ENCODE measurements around the gene TP73.

TP73 gene

DNA sequence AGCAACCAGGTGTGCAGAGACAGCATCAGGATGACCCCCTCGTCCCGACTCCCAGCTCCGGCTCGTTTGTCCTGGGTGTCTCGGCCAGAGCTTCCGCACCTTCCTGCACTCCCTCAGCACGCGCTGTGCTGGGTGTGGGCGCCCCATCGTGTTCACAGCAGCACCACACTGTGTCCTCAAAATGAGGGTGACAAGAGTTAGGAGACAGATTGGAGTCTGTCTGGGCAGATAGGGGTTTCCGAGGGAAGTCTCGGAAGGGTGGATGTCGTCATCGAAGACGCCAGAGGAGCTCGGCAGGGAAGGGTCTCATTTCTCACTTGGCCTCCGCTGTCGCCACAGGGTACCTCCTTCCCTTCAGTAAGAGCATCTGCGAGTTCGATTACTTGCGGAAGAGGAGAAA lies 104.1 kb downstream of the TP73 start:
- in situ Hi-C loops (cut with HindIII; ENCODE audit: low sequenced_read_pairs): no loop called here

GRCh38 chr1:3759164-3759563 lies 106.8 kb downstream of the TP73 start:
- in situ Hi-C loops (cut with HindIII; ENCODE audit: low sequenced_read_pairs): no loop called here

- in situ Hi-C loops (cut with HindIII; ENCODE audit: low sequenced_read_pairs): no loop called here
Measured at GRCh38 chr1:3759796-3760195, 107.5 kb downstream of the TP73 start.

- in situ Hi-C loops (cut with HindIII; ENCODE audit: low sequenced_read_pairs): no loop called here
Measured at GRCh38 chr1:3761296-3762010, 109.1 kb downstream of the TP73 start.

GRCh38 chr1:3762151-3762872 lies 110.0 kb downstream of the TP73 start:
- in situ Hi-C loops (cut with HindIII; ENCODE audit: low sequenced_read_pairs): no loop called here

DNA sequence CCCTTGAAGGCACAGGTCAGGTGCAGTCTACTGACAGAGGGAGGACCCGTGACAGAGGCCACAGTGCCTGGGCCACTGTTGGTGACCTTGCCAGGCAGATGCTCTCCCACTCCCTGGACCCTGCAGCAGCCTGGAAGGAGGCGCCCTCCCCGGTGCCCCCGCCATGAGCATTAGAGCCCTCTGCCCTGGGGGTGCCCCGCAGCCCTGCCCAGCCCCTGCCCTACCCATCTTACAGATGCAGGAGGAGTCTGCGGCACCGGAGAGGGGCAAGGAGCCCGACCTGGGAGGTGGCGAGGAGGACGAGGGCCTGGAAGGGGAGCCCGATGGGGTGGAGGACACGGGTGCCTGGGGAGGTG lies 110.5 kb downstream of the TP73 start:
- in situ Hi-C loops (cut with HindIII; ENCODE audit: low sequenced_read_pairs): no loop called here

GRCh38 chr1:3763351-3764125 lies 111.2 kb downstream of the TP73 start:
- in situ Hi-C loops (cut with HindIII; ENCODE audit: low sequenced_read_pairs): no loop called here

DNA sequence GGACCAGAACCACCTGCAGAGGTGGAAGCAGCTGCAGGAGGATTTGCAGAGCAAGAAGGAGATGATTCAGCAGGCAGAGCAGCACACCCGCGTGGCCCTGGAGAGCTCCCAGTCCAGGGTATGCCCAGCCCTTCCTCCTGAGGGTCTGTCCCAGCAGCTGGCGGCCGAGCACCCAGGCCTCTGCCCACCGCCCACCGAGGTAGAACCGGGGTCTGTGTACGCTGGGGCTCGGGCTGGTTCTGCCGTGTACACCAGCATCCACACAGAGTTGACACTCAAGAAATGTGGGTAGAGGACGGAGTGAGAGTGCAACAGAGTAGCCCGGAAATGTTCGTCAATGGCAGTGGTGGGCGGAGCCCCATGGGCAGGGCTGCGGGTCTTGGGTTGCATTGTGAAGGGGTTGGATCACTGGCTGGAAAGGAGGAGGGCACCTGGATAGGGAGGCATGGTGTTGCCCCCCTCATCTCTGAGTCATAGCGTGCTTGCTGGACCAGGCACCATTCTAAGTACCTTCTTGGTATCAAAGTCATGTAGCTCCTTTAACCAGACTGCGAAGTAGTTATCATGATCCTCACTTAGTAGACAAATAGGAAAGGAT lies 115.1 kb downstream of the TP73 start:
- in situ Hi-C loops (cut with HindIII; ENCODE audit: low sequenced_read_pairs): no loop called here

GRCh38 chr1:3768811-3769390 lies 116.6 kb downstream of the TP73 start:
- in situ Hi-C loops (cut with HindIII; ENCODE audit: low sequenced_read_pairs): no loop called here

DNA sequence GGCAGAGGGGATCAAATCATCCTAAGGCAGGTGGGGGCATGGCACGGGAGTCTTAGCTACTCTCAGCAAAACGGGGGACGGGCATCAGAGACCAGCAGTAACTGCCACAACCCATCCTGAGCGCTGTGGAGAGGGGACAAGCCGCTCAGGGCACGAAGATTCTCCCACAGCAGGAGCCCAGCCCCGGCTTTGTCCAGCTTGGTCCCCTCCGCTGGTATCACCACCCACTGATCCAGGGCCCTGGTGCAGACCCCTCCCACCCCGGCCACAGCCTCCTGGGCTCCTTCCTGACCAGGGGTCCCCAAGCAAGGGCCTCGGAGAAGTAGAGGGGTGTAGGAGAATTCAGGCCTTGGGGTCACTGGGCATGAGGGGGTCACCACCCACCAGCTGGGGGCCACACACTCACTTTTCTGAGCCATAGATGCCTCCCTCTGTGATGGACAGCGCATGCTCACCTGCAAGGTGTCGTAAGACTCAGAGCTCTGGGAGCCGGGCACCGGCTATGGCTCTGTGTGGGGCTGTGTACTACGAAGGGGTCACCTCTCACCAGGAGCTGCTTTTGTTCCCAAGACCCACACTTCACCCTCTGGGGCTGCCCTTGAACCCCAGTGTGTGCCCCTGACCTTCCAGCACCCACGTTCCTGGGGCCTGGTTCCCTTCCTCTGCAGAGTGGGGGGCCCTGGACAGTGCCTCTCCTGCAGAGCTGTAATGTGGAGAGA lies 117.9 kb downstream of the TP73 start:
- in situ Hi-C loops (cut with HindIII; ENCODE audit: low sequenced_read_pairs): loop anchor here (5.0 kb wide), 1 partner anchor 47 kb away; no protein-coding TSS in a partner anchor

DNA sequence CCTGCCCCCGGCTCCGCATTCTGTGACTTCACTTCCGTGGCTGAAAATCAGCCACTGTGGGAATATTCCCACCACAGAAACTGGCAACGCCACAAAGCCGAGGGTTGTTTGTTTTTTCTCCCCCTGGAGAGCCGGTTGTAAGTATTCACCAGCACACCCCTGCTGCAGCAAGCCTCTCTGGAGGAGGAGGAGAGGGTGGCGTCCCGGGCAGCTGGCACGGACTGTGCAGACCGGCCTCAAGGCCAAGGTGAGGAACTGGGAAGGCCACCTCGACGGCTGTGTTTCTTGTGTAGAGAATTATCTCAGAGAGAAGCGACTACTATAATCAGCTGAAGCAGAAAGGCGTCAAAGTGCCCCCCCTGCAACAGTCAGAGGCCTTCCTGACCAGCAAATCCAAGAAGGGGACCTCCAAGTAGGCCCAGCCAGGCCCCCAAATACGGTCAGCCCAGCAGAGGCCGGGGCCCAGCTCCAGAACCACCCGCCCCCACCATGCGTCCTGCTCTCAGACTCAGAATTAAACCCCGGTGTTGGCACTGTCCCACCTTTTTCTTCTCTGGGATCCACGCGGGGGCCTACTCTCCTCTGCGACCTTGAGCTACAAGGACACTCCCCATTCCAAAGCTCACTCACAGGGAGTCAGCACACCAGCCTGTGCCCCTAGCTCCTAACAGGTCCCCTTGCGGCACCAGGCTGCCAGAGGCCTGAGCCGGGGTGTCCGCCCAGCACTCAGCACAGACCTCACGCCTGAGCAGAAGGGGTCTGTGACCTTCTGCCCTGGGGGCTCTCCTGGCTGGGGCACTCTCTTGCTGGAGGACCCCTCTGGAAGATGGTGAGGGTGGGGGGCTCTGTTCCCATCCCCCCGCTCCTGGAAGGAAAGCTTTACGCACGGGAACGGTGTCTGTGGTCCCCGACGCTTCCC lies 119.1 kb downstream of the TP73 start:
- in situ Hi-C loops (cut with HindIII; ENCODE audit: low sequenced_read_pairs): loop anchor here (5.0 kb wide), 1 partner anchor 46 kb away; no protein-coding TSS in a partner anchor

GRCh38 chr1:3772027-3772714 lies 119.9 kb downstream of the TP73 start:
- in situ Hi-C loops (cut with HindIII; ENCODE audit: low sequenced_read_pairs): loop anchor here (5.0 kb wide), 1 partner anchor 45 kb away; no protein-coding TSS in a partner anchor

DNA sequence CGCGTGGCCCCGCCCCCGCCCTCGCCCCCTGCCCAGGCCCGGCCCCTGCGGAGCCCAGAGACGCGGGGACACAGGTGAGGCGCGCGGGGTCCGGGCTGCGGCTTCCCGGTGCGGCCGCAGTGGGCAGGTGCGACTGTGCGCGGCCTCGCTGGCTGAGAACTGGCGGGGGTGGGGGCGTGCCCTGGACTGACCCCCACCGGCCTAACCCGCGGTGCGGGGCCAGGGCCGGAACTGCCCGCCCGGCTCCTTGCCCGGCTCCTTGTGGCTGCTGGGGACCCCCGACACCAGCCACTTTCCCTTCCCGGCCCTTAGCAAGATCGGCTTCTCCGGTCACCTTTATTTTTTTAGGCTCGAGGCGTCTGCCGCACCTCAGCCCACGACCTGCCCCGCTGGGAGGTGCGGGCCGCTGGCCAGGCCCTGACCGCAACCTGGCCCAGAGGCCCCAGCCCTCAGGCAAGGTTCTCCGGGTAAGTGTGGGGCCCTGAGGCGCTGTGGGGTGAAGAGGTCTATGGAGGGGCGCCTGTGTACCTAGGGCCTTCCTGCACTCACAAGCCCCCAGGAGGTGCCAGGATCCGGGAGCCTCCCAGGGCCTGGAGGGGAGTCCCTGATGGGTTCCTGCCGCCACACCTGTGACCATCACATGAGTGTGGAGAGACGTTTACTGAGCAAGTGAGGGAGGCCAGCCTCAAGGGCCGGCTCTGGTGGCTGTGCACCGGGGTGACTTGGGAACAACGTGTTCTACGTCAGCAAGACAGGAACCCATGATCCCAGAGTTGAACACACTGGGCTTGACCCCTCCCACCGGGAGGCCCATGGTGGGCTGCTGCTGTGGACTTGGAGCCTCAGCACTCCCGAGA lies 120.6 kb downstream of the TP73 start, which contains the start of gene SMIM1:
Gene SMIM1, plus strand, starts transcription at position 35 of the 857 bp plus-strand sequence. CDS start 2,625 bp downstream, outside the sequence.
- in situ Hi-C loops (cut with HindIII; ENCODE audit: low sequenced_read_pairs): loop anchor here (5.0 kb wide), 1 partner anchor 44 kb away; no protein-coding TSS in a partner anchor

GRCh38 chr1:3773572-3774275 lies 121.4 kb downstream of the TP73 start:
- in situ Hi-C loops (cut with HindIII; ENCODE audit: low sequenced_read_pairs): loop anchor here (5.0 kb wide), 1 partner anchor 44 kb away; no protein-coding TSS in a partner anchor

GRCh38 chr1:3774276-3774945 lies 122.1 kb downstream of the TP73 start:
- in situ Hi-C loops (cut with HindIII; ENCODE audit: low sequenced_read_pairs): loop anchor here (5.0 kb wide), 1 partner anchor 43 kb away; no protein-coding TSS in a partner anchor

- in situ Hi-C loops (cut with HindIII; ENCODE audit: low sequenced_read_pairs): loop anchor here (5.0 kb wide), 1 partner anchor 42 kb away; no protein-coding TSS in a partner anchor
Measured at GRCh38 chr1:3774946-3775489, 122.7 kb downstream of the TP73 start.
